Osteocyte (in vitro differentiated cells): ENCODE results near the gene SEMA3F. TPM values are rescaled to one million over a fixed set of nuclear protein-coding genes. Genes with fewer than 3 reads are reported as not detected.
A peak's percentile ranks its signal among the peaks of the same experiment; 100 is the strongest.
"Not testable (repeated sequence)": the region's sequence is repeated elsewhere in the genome, so short reads cannot be mapped to it uniquely, and the experiment has no call there.

Source experiments
- DNase-seq: peaks from one replicate; pipeline ENCODE4 v3.0.0; 2021; ENCODE audit warnings: mixed read lengths; ENCODE audit not compliant: unreplicated experiment; ENCODE audit errors: extremely low spot score
- H3K27ac Mint-ChIP-seq: one replicate; pipeline ENCODE4 v1.8.0; 2021; ENCODE audit warnings: mild to moderate bottlenecking, mixed read lengths; ENCODE audit not compliant: unreplicated experiment
- H3K27me3 Mint-ChIP-seq: one replicate; pipeline ENCODE4 v1.8.0; 2021; ENCODE audit warnings: mixed read lengths; ENCODE audit not compliant: unreplicated experiment
- H3K36me3 Mint-ChIP-seq: one replicate; pipeline ENCODE4 v1.8.0; 2021; ENCODE audit warnings: mixed read lengths; ENCODE audit not compliant: unreplicated experiment
- H3K4me1 Mint-ChIP-seq: one replicate; pipeline ENCODE4 v1.8.0; 2021; ENCODE audit warnings: mixed read lengths; ENCODE audit not compliant: unreplicated experiment
- H3K4me3 Mint-ChIP-seq: one replicate; pipeline ENCODE4 v1.8.0; 2021; ENCODE audit warnings: mild to moderate bottlenecking, moderate library complexity, mixed read lengths; ENCODE audit not compliant: unreplicated experiment
- H3K9me3 Mint-ChIP-seq: one replicate; pipeline ENCODE4 v1.8.0; 2021; ENCODE audit warnings: mixed read lengths; ENCODE audit not compliant: unreplicated experiment
- CTCF ChIP-seq: fragments of 200-600 bp; sonication (generic); IDR thresholded peaks from 2 replicates; pipeline ENCODE4 v1.5.0; 2021; ENCODE audit warnings: antibody characterized with exemption, mild to moderate bottlenecking, moderate library complexity
- total RNA-seq: library from RNA; stranded (reverse); gene quantifications from 2 replicates; pipeline ENCODE4 v1.2.1, GENCODE V29; 2021

The SEMA3F gene
- total RNA-seq, 1 donor from 2014 or later, result 11.8 TPM

DNA sequence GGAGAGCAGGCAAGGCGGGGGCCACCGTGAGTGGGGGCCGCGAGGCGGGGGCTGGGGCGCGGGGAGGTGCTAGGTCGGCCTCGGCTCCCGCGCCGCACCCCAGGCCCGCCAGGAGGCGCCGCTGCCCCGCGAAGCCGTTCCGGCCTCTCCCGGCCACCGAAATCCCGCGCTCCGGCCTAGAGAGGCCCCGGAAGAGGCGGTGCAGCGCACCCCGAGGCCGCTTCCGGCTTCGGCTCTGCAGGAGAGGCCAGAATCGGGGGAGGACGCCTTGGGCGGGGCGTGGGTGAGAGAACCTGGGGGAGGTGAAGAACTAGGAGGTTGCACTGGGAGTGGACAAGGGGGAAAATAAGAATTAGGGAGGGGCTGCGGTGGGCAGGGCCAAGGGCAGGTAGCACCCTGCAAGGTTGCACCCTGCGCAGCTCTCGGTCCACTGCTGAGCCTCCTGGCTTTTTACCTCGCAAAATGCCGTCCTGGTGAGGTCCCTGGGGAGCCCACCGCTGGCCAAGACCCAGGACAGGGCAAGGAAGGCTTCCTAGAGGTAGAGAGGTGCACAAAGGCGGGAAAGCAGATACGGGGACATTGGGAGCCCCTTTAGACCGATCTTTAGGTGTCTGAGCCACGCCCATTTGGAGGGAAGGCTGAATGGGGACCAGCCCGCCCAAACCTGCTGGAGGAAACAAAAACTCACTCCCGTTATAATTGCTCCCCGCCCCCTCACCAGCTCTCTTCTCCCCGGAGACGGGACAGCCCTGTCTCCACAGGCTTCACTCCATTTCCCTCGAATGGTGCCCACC is 72.5 kb downstream of the SEMA3F start:
- peak; percentile 96 for DNase-seq
- peak; percentile 95 for TF ChIP-seq CTCF
- no peaks in the 10 kb centered on the region for H3K36me3 Mint-ChIP-seq
- peak overlapping the region; percentile 72 for H3K27ac Mint-ChIP-seq
- H3K4me1 Mint-ChIP-seq, result peaks cover 27% of the 10 kb centered on the region
- H3K9me3 Mint-ChIP-seq, result no peaks in the 10 kb centered on the region
- peaks cover 7% of the 10 kb centered on the region for H3K27me3 Mint-ChIP-seq
- peak overlapping the region; percentile 92 for H3K4me3 Mint-ChIP-seq

GRCh38 chr3:50228184-50228763 is 73.2 kb downstream of the SEMA3F start:
- H3K9me3 Mint-ChIP-seq, DNase-seq, H3K27me3 Mint-ChIP-seq, H3K36me3 Mint-ChIP-seq: not testable (repeated sequence)
- Mint-ChIP-seq H3K27ac (peak overlapping the region; percentile 72), H3K4me3 (peak overlapping the region; percentile 92), H3K4me1 (peaks cover 27% of the 10 kb centered on the region)

DNA sequence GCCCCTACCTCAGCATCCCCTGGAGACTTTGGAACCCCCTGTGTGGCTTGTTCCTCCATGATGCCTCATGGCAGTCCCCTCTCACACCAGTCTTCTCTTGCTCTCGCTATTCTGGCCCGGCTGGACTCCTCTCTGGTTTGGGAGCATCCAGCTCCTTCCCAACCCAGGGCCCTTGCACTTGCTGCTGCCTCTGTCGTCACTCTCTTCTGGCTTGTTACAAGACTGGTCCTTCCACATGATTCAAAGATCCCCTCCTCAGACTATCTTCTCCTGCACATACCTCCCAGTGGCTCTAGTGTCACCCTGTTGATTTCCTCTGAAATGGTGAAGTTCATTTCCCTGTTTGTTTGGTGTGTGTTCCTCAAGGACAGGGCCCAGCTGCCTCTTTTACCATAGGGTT is 74.4 kb downstream of the SEMA3F start:
- DNase-seq, result no peak
- TF ChIP-seq CTCF, result no peak
- H3K27me3 Mint-ChIP-seq, result peaks cover 4% of the 10 kb centered on the region
- peaks cover 27% of the 10 kb centered on the region for H3K4me1 Mint-ChIP-seq
- no peak overlapping the region for H3K27ac Mint-ChIP-seq
- H3K4me3 Mint-ChIP-seq, result no peak overlapping the region
- H3K36me3 Mint-ChIP-seq, result no peaks in the 10 kb centered on the region
- no peaks in the 10 kb centered on the region for H3K9me3 Mint-ChIP-seq

DNA sequence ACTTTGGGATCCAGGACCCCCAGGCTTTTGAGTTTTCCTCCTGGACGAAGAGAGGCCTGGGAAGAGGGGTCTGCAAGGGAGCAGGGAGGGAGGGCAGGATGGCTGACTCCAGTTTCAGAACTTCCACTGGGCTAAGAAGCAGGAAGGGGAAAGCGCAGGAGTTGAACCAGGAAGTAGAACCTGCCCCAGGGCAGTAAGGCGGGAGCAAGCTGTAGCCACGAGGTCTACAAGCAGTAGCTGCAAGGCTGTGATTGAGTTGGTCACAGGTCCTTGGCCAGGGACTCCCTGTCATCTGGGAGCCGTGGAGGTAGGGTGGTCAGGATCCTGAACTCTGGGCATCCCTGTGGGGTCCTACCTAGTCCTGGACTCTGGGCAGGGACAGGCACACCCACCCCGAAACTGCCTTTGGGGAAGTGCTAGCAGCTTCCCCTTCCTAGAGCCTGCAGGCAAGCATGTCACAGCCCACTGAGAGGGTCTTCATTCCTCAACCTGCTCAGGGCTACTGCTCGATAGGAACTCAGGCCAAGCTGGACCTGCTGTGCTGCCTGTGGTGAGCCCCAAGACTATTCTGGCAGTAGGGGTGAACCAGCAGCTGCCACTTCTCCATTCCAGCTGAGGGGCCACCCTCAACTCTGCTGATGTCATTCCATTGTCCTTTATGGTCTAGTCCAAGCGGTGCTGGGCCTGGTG is 75.1 kb downstream of the SEMA3F start:
- no peak for TF ChIP-seq CTCF
- H3K4me3 Mint-ChIP-seq, result no peak overlapping the region
- DNase-seq, result no peak
- no peaks in the 10 kb centered on the region for H3K36me3 Mint-ChIP-seq
- H3K4me1 Mint-ChIP-seq, result peaks cover 27% of the 10 kb centered on the region
- H3K27ac Mint-ChIP-seq, result no peak overlapping the region
- H3K27me3 Mint-ChIP-seq, result no peaks in the 10 kb centered on the region
- H3K9me3 Mint-ChIP-seq, result no peaks in the 10 kb centered on the region

DNA sequence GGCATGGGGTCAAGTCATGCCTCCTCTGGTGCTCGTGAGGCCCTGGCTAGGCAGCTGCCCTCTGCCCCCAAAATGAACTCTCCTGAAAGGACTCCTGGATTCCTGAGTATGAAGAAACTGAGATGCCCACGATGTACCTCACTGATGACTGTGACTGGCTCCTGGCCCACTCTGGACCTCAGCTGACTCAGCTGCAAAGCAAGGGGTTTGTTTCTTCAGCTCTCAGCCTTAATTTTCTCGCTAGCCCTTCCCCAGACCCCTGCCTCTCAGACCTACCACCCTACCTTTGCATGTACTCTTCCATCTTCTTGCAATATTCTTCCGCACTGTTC is 75.6 kb downstream of the SEMA3F start:
- no peak overlapping the region for H3K27ac Mint-ChIP-seq
- no peaks in the 10 kb centered on the region for H3K27me3 Mint-ChIP-seq
- no peak for TF ChIP-seq CTCF
- peaks cover 31% of the 10 kb centered on the region for H3K4me1 Mint-ChIP-seq
- H3K36me3 Mint-ChIP-seq, result no peaks in the 10 kb centered on the region
- H3K9me3 Mint-ChIP-seq, result no peaks in the 10 kb centered on the region
- DNase-seq, result no peak
- H3K4me3 Mint-ChIP-seq, result no peak overlapping the region
